Stimulated activated CD4-positive, alpha-beta T cell treated with anti-CD3 and anti-CD28 coated beads, TNF-alpha, amount 100 ng/mL, for 48 hours (primary cell): ENCODE data around the gene GDAP2.
"Not testable (repeated sequence)": the region's sequence is repeated elsewhere in the genome, so short reads cannot be mapped to it uniquely, and the experiment has no call there.

Experiments used
- DNase-seq, 3 donors: peaks; one replicate each; pipeline ENCODE4 v3.0.0-alpha.2; 2020; ENCODE audit warnings: low read depth in 3 of 3

GDAP2 gene, protein sequence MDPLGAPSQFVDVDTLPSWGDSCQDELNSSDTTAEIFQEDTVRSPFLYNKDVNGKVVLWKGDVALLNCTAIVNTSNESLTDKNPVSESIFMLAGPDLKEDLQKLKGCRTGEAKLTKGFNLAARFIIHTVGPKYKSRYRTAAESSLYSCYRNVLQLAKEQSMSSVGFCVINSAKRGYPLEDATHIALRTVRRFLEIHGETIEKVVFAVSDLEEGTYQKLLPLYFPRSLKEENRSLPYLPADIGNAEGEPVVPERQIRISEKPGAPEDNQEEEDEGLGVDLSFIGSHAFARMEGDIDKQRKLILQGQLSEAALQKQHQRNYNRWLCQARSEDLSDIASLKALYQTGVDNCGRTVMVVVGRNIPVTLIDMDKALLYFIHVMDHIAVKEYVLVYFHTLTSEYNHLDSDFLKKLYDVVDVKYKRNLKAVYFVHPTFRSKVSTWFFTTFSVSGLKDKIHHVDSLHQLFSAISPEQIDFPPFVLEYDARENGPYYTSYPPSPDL

GRCh38 chr1:117929343-117930172, at the start of gene GDAP2, which contains the start of gene WDR3:
GDAP2 (minus strand) TSS chr1:117929621; CDS start chr1:117920357, 9,264 bp downstream.
WDR3 (plus strand) TSS chr1:117929739; CDS start chr1:117933320, 3,581 bp downstream.
- peak; percentile 87 to 95 (median 94) for DNase-seq

DNA sequence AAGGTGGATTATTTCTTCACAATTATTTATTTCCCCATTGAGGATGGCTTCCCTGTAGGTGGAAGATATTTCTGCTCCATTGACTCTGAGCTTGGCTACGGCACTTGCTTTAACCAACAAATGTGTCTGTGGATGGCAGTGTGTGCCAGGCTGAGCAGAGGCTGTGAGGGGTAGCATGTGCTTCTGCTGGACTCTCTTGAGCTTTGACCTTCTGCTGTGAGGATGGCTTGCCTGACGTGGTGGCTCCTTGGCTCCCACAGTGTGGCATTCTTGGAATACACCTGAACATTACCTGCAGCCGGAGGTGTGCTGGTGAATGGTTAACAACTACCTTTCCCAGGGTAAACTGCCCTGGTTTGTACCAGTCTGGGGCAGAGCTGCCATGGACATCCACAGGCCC, 47.0 kb upstream of the GDAP2 start:
- DNase-seq: no peak

DNA sequence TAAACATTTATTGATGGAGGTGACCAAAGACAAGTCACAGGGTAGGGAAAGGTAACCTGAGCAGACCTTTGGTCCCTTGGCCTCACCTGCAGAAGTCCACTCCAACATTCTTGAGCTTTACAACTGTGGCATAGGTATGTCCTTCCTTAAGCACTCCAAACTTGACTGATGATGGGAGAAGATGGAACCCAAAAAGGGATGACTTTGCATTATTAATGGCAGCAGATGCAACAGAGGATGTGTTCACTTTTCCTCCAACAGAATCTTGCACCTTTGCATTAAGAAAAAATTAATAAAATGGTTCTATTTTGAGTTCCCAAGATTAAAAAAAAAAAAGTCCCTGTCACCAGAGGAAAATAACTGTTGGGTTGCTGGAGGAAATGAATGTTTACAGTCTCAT, 42.4 kb upstream of the GDAP2 start:
- DNase-seq: no peak

DNA sequence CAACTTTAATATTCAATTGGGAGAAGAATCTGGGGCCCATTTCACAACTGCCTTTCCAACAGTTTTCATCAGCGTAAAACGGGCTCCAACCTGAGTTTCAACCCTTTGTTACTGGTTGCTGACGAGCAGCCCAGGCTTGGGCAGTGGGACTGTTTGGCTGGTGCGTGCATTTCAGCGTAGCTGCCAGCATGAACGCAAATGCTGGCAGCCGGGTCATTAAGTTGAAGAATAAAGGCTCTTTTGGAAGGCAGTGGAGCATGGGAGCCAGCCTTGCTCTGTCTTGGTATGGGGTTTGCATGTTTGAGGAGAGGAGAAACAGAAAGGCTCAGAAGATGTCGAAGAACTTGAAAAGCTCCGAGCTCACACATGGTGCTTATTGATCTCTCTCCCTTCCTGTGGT, 40.8 kb upstream of the GDAP2 start:
- no peak for DNase-seq

DNA sequence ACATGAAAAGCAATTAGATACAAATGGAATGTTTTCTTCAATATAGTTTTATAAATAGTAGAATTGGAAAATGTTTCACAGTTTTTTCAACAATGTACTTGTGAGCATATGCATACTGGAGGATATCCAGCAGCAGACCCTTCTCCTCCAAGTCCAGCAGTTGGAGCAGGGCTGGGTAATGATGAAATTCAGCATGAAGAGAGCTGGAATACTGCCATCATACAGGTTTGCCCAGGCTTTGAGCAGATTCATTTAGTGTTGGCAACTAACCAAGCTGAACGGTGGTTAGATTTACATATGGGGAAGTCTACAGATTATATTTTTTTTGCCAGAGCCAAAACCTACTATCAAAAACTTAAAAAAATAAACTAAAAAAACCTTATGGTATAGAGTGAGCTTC, 38.5 kb upstream of the GDAP2 start:
- no peak for DNase-seq

- no peak for DNase-seq
These were observed 38.1 kb upstream of the GDAP2 start for GRCh38 chr1:117967477-117967876.

DNA sequence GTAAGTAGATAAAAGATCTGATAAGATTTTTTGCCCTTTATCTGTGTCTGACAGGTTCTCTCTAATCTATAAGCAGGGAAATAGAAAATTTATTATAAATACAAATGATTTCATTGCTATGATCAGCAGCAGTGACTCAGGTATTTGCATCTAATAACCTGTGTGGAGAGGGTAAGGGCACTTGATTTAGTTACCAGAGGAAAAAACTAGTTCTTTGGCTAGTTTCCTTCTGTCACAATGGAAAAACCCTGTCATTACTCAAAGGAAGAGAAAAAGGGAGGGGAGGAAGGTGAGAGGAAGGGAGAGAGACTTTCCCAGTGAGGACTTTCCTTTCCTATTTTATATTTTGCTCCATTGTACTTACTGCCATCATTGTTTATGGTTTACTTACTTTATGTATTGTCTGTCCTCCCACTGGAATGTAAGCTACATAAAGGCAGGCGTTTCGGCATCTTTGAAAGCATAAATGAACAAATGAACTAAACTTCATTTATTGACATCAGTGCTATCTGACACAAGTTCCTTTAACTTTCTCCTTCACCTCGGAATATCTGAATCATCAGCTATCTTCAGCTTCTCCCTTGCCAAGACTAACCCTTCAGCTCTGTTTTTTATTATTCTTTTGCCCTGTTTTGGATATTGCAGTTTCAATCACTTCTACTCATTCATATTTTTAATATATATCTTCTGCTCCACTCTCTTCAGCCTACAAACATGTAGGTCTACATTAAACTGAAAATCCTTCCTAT, 35.0 kb upstream of the GDAP2 start:
- no peak for DNase-seq

- no peak for DNase-seq
These were observed 29.9 kb upstream of the GDAP2 start for GRCh38 chr1:117959364-117959763.

DNA sequence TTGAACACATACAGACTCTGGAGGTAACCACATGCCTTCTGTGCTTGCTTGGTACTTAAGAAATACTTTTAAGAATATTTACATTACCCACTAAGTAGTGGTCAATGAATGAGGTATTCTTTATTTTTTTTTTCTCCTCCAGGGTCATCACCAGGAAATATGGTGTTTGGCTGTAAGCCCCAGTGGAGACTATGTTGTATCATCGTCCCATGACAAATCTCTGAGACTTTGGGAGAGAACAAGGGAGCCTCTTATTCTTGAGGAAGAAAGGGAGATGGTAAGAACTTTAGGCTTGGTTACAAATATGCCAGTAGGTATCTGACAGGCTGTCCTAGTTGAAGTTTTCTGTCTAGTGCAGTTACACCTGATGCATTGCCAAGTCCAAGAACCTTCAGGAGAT, 23.0 kb upstream of the GDAP2 start:
- no peak for DNase-seq

GRCh38 chr1:117942293-117942692, 12.9 kb upstream of the GDAP2 start:
- DNase-seq: no peak

- DNase-seq: no peak
These were observed 4.3 kb upstream of the GDAP2 start for GRCh38 chr1:117933769-117934168.

DNA sequence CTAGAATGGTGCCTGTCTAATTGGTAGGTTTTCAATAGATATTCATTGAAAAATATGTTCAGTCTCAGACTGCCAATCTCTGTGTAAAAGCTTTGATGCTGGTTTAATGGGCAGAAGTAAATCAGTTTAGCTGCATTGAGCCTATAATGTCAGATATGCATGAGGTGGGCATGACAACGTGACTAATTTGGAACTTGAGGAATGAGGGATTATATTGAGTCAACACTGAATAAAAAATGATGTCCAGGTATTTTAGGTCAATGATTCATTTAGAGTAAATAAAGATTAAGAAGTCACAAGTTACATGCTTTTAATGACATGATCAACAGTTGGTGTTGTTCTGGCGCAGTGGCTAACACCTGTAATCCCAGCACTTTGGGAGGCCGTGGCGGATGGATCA, 3.2 kb upstream of the GDAP2 start:
- no peak for DNase-seq

GRCh38 chr1:117930484-117930883, 1.1 kb upstream of the GDAP2 start:
- no peak for DNase-seq

- DNase-seq: no peak
These were observed 689 bp upstream of the GDAP2 start for GRCh38 chr1:117930173-117930447.

DNA sequence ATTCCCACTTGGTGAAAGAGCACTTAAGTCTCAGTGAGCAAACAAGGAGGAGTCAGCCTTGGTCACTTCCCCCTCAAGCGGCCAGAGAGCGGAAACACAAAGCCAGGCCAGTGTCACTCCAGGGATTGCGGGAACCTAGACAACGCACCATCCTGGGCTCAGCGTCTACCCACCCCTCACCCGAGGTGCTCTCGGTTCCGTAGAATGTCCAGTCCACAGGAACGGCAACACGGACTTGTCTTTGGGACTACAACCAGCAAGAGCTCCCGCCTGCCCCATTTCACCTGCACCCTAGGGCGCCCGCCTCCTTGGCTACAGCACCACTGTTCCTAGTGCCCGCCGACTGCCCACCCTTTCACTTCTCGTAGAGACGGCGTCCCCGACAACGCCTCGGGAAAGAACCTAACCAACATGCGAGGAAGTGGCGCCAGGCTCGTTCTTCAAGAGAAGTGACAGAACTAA, 509 bp downstream of the GDAP2 start:
- peak in 1 of 3 donors; percentile 3 for DNase-seq

DNA sequence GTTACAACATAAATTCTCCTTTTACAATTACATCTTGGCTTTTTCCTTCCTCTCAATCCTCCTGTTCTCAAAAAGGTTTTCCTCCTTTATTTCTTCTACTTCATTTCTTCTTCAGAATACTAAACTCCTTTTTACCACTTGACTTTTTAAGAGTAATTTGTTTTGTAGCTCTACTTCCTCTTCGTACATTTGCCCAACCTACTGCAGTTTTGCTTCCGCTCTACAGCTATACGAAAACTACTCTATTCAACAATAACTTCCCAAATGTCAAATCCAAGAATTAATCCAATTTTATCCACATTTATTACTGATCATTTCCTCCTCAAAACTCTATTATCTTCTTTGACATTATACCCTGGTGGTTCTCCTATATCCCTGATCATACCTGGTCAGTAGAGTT, 3.4 kb downstream of the GDAP2 start:
- no peak for DNase-seq

GRCh38 chr1:117922717-117923116, 6.7 kb downstream of the GDAP2 start:
- not testable (repeated sequence) for DNase-seq

DNA sequence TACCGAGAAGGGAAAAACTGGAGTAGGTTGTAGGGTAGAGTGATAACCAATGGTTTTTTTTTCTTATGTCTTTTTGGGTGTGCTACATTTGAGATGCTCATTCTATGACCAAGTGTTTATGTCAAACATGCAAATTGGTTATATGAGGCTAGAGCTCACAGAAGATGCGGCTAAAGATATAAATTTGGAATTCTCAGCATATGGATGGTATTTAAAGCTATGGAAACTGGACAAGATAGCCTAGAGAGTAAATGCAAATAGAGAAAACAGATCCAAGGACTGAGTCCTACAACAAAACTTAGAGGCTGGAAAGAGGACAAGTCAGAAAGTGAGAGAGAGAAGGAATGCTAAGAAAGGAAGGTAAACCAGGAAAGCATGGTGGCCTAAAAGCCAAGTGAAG, 7.4 kb downstream of the GDAP2 start:
- no peak for DNase-seq

DNA sequence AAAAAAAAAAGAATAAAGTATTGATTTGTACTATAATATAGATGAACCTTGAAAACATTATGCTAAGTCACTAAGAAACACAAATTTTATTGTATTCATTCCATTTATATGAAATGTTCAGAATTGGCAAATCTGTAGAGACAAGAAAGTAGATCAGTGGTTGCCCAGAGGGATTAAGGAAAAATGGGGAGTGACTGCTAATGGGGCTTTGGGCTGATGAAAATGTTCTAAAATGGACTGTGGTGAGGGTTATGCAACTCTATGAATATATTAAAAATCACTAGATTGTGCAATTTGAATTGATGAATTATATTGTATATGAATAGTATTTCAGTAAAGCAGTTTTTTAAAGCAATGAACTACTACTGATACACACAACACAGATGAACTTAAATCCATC, 10.0 kb downstream of the GDAP2 start:
- no peak for DNase-seq

DNA sequence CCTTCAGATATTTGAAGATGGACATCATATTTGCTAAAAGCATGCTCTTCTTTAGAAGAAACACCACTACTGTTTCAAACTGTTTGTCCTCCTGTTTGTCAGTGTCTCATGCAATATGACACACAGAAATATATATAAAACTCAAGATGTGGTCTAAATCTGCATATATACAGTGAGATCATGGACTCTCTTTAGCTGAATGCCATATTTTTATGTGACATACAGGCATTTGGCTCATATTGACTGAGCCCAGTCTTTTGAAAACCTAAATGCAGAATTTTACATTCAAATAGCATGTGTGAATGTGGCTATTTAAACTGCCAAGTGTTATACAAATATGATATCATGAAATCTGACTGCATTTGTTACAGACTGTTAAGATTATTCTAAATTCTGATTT, 18.4 kb downstream of the GDAP2 start:
- no peak for DNase-seq

GRCh38 chr1:117905019-117905418, 24.4 kb downstream of the GDAP2 start:
- DNase-seq: no peak

- DNase-seq: no peak
These were observed 24.9 kb downstream of the GDAP2 start for GRCh38 chr1:117904485-117904884.
